Transverse colon (tissue), 4 donors: Measurements from ENCODE around the gene LLPH.

Experiments used
- EP300 ChIP-seq: sonication (generic); formaldehyde crosslinking; IDR thresholded peaks from one replicate; pipeline ENCODE4 v1.6.1; 2017; ENCODE audit warnings: antibody characterized with exemption, low read depth
- POLR2A ChIP-seq: fragments of 450-650 bp; IDR thresholded peaks from one replicate; pipeline ENCODE4 v1.6.1; 2016; ENCODE audit warnings: antibody characterized with exemption, mild to moderate bottlenecking, moderate library complexity
- POLR2AphosphoS5 ChIP-seq, 3 donors: sonication (generic); formaldehyde crosslinking; IDR thresholded peaks; one replicate each; pipeline ENCODE4 v1.6.1; 2016; ENCODE audit warnings: antibody characterized with exemption in 3 of 3
- TF ChIP-seq, protein P1 (sequence below), 5 experiments: fragments of 200-600 bp in 3 of 5; fragments of 450-650 bp in 2 of 5; sonication (generic) in 3 of 5; IDR thresholded peaks; 1 replicate in 2 of 5; 2 replicates in 3 of 5; pipeline ENCODE4 v1.5.1; 2016 to 2017; ENCODE audit warnings: antibody characterized with exemption in 5 of 5, inconsistent platforms in 3 of 5, mild to moderate bottlenecking in 2 of 5, moderate library complexity in 1 of 5

DNA sequence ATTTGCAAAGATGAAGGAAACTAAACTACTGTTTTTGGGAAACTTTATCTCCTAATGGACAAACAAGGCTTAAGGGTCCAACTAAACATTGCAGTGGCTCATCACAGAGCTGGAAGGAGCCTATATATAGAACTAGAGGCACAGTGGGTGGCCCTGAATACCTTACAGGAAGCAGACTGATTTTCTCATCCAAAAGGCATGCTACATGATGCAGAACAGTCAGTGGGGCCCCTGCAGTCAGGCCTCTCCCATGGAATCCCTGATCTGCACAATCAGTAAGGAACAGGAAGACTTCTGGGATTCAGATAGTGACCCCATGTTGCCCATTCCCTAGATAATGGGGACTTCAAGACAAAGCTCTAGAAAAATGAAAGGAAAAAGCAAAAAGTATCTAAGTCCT is 1.9 kb upstream of the LLPH start:
- TF ChIP-seq, protein P1, sequence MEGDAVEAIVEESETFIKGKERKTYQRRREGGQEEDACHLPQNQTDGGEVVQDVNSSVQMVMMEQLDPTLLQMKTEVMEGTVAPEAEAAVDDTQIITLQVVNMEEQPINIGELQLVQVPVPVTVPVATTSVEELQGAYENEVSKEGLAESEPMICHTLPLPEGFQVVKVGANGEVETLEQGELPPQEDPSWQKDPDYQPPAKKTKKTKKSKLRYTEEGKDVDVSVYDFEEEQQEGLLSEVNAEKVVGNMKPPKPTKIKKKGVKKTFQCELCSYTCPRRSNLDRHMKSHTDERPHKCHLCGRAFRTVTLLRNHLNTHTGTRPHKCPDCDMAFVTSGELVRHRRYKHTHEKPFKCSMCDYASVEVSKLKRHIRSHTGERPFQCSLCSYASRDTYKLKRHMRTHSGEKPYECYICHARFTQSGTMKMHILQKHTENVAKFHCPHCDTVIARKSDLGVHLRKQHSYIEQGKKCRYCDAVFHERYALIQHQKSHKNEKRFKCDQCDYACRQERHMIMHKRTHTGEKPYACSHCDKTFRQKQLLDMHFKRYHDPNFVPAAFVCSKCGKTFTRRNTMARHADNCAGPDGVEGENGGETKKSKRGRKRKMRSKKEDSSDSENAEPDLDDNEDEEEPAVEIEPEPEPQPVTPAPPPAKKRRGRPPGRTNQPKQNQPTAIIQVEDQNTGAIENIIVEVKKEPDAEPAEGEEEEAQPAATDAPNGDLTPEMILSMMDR (IDR thresholded peaks at IDR 0.05) = no peak
- no peak for TF ChIP-seq POLR2AphosphoS5 (IDR thresholded peaks at IDR 0.05)
- no peak for TF ChIP-seq POLR2A
- no peak for TF ChIP-seq EP300
